ENCODE measurements around the gene GJC2. TPM values are rescaled to one million over a fixed set of nuclear protein-coding genes. Genes with fewer than 3 reads are reported as not detected.

GJC2 gene
- polyA plus RNA-seq, 1 experiment: 1.2 TPM

DNA sequence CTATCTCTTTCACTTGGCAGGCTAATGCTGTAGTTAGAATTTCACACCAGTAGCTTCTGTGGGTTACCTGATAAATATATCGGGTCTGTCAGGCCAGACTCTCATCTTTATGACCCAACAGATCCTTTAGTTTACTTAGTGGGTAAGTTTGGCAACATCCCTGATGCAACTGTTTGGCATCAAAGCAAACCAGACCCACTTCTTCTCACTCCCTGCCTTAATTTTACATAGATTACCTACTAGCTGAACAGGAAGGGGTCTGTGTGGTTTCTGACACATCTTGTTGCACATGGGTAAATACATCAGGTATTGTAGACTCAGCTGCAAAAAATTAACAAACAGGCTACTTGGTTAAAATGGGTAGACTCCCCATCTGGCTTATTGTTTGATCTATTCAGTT is 12.8 kb upstream of the GJC2 start:
- CTCF ChIA-PET: interaction anchor here (2.1 kb wide), 1 partner anchor 29 kb away, joined by 6 read pairs; the partner anchor contains the start of gene IBA57
- Histone ChIP-seq H3K27me3 (ENCODE audit: control insufficient read depth, insufficient read depth, low read length) (peaks cover 29% of the 10 kb centered on the region), H3K9me3 (ENCODE audit: control insufficient read depth, insufficient read depth, low read length) (no peaks in the 10 kb centered on the region; the same call in 1 of the 2 replicates), H3K4me3 (ENCODE audit: low read depth, low read length) (no peak overlapping the region), H3K27ac (ENCODE audit: low read depth, low read length) (no peak overlapping the region)
- POLR2A ChIA-PET: interaction anchor here (1.5 kb wide), 1 partner anchor 13 kb away, joined by 3 read pairs; no protein-coding TSS in a partner anchor
- TF ChIP-seq CTCF (IDR thresholded peaks at IDR 0.05; ENCODE audit: low read depth, low read length): no peak
- no peak for DNase-seq (ENCODE audit: low read depth, low spot score)

- POLR2A ChIA-PET: interaction anchor here (1.4 to 1.7 kb wide), 2 partner anchors 25 to 318 kb away, joined by 4 to 11 read pairs; partner anchors contain the start of gene IBA57
- H3K27ac ChIP-seq (ENCODE audit: low read depth, low read length): peak overlapping the region; percentile 82
- peak overlapping the region; percentile 90 for H3K4me3 ChIP-seq (ENCODE audit: low read depth, low read length)
- peaks cover 24% of the 10 kb centered on the region for H3K27me3 ChIP-seq (ENCODE audit: control insufficient read depth, insufficient read depth, low read length)
- H3K9me3 ChIP-seq (ENCODE audit: control insufficient read depth, insufficient read depth, low read length): no peaks in the 10 kb centered on the region; the same call in 1 of the 2 replicates
- no peak for DNase-seq (ENCODE audit: low read depth, low spot score)
- CTCF ChIA-PET: interaction anchor here (0.7 to 4.2 kb wide), 3 partner anchors 9 to 261 kb away, joined by 3 to 17 read pairs (median 3); partner anchors contain the start of gene IBA57
- TF ChIP-seq CTCF (IDR thresholded peaks at IDR 0.05; ENCODE audit: low read depth, low read length): no peak
These were observed 10.3 kb upstream of the GJC2 start for GRCh38 chr1:228139406-228139930.

GRCh38 chr1:228139931-228140723 is 9.6 kb upstream of the GJC2 start, which contains the start of gene GUK1:
Gene GUK1 (plus strand): TSS chr1:228140279. CDS start chr1:228140303, 24 bp downstream.
- peak; percentile 23; the same call in 1 of the 2 replicates for TF ChIP-seq CTCF (IDR thresholded peaks at IDR 0.05; ENCODE audit: low read depth, low read length)
- peak within 1 kb of the TSS; percentile 82 for H3K27ac ChIP-seq (ENCODE audit: low read depth, low read length)
- peak; percentile 97 for DNase-seq (ENCODE audit: low read depth, low spot score)
- ChIA-PET POLR2A (interaction anchor here (0.6 to 1.7 kb wide), 7 partner anchors 10 to 317 kb away, joined by 3 to 18 read pairs (median 4); partner anchors contain the start of genes IBA57, MRPL55 and TRIM11), CTCF (interaction anchor here (0.7 to 4.2 kb wide), 2 partner anchors 9 to 26 kb away, joined by 3 to 17 read pairs; partner anchors contain the start of gene IBA57)
- no peaks in the 10 kb centered on the region; the same call in 1 of the 2 replicates for H3K9me3 ChIP-seq (ENCODE audit: control insufficient read depth, insufficient read depth, low read length)
- H3K4me3 ChIP-seq (ENCODE audit: low read depth, low read length): peak within 1 kb of the TSS; percentile 90
- H3K27me3 ChIP-seq (ENCODE audit: control insufficient read depth, insufficient read depth, low read length): peaks cover 18% of the 10 kb centered on the region

DNA sequence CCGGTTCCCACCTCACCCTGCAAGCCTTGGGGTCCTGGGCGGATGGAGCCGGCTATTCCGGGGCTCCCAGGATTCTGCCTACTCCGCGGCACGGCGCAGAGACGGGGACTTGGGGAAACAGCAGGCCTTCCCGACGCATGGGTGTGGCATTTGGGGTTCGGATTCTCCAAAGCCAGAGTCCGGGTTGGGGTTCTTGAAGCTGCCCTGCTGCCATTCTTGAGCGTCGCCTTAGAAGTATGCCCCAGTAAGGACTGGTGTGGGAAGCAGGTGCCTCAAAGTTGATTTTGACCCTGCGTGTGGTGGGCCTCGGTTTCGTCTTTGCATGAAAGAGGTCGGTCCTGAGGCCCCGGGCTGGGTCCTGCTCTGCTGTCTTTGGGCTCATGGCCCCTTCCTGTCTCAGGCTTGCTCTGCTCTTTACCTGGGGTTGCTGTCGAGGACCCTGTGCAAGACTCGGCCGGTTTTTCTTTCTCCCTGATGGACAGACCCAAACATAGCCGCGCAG is 9.0 kb upstream of the GJC2 start:
- Histone ChIP-seq H3K27me3 (ENCODE audit: control insufficient read depth, insufficient read depth, low read length) (peaks cover 13% of the 10 kb centered on the region), H3K27ac (ENCODE audit: low read depth, low read length) (peak overlapping the region; percentile 75), H3K4me3 (ENCODE audit: low read depth, low read length) (peak overlapping the region; percentile 90), H3K9me3 (ENCODE audit: control insufficient read depth, insufficient read depth, low read length) (no peaks in the 10 kb centered on the region; the same call in 1 of the 2 replicates)
- no peak for TF ChIP-seq CTCF (IDR thresholded peaks at IDR 0.05; ENCODE audit: low read depth, low read length)
- DNase-seq (ENCODE audit: low read depth, low spot score): no peak
- ChIA-PET POLR2A (interaction anchor here (0.6 to 1.7 kb wide), 7 partner anchors 10 to 317 kb away, joined by 3 to 18 read pairs (median 4); partner anchors contain the start of genes IBA57, MRPL55 and TRIM11), CTCF (interaction anchor here (4.2 kb wide), 1 partner anchor 10 kb away, joined by 17 read pairs; no protein-coding TSS in a partner anchor)

Measured in AG04450 (cell line).